Measurements from ENCODE around the gene PHF21A. TPM values are rescaled to one million over a fixed set of nuclear protein-coding genes. Genes with fewer than 3 reads are reported as not detected.

Gene PHF21A
- total RNA-seq, 1 donor from 2014 or later, result 71.1 TPM

DNA sequence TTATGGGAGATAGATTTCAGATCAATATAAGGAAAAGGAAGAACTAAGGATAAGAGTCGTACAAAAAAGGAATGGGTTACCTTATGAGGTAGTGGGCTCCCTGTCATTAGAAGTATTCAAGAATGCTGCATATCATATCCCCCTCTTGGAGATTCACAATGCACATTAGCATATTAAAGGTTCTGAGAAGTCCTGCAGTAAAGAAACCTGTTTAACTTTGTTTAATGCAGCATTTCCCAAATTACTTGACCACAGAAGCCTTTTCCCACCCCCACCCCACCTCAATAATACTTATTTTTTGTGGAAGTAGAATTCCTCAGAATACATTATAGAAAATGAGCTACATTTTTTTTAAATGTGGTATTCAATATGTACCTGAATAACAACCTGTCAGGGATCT, 30.9 kb downstream of the PHF21A start:
- no peaks in the 10 kb centered on the region for H3K4me1 Mint-ChIP-seq (ENCODE audit: low read depth, unreplicated experiment)

GRCh38 chr11:46079662-46080061, 41.6 kb downstream of the PHF21A start:
- no peaks in the 10 kb centered on the region for H3K9me3 Mint-ChIP-seq (ENCODE audit: unreplicated experiment)
- no peak for TF ChIP-seq CTCF (IDR thresholded peaks at IDR 0.05; ENCODE audit: partially characterized antibody, unreplicated experiment)
- peaks cover 1% of the 10 kb centered on the region for H3K27me3 Mint-ChIP-seq (ENCODE audit: unreplicated experiment)
- H3K36me3 Mint-ChIP-seq (ENCODE audit: unreplicated experiment), result no peaks in the 10 kb centered on the region
- H3K27ac Mint-ChIP-seq (ENCODE audit: unreplicated experiment), result no peak overlapping the region
- H3K4me1 Mint-ChIP-seq (ENCODE audit: low read depth, unreplicated experiment), result peaks cover 6% of the 10 kb centered on the region
- H3K4me3 Mint-ChIP-seq (ENCODE audit: unreplicated experiment), result no peak overlapping the region
- DNase-seq, result no peak

More for the DNA sequence above, 30.9 kb downstream of the PHF21A start:
- H3K4me3 Mint-ChIP-seq (ENCODE audit: unreplicated experiment), result no peak overlapping the region
- H3K27me3 Mint-ChIP-seq (ENCODE audit: unreplicated experiment), result no peaks in the 10 kb centered on the region
- no peaks in the 10 kb centered on the region for H3K9me3 Mint-ChIP-seq (ENCODE audit: unreplicated experiment)
- no peak overlapping the region for H3K27ac Mint-ChIP-seq (ENCODE audit: unreplicated experiment)
- no peak for TF ChIP-seq CTCF (IDR thresholded peaks at IDR 0.05; ENCODE audit: partially characterized antibody, unreplicated experiment)
- H3K36me3 Mint-ChIP-seq (ENCODE audit: unreplicated experiment), result no peaks in the 10 kb centered on the region
- no peak for DNase-seq

DNA sequence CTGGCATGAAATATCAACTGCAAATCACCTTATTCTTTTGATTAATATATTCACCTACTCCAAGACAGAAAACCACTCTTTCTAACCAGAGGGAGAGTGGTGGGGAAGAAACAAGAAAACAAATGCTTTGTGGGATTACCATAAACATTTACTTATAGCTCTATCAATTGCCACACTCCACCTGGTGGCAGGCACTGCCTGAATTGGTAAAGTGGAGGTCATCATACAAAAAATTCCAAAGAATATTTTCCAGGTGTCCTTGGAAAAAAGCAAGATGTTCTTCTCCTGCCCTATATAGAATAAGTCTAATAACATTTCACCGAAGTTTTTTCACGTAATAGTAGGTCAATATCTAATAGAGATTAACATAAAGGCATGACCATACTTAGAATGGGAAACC, 45.3 kb downstream of the PHF21A start:
- peaks cover 3% of the 10 kb centered on the region for H3K9me3 Mint-ChIP-seq (ENCODE audit: unreplicated experiment)
- peaks cover 6% of the 10 kb centered on the region for H3K4me1 Mint-ChIP-seq (ENCODE audit: low read depth, unreplicated experiment)
- peaks cover 1% of the 10 kb centered on the region for H3K27me3 Mint-ChIP-seq (ENCODE audit: unreplicated experiment)
- no peak for DNase-seq
- no peaks in the 10 kb centered on the region for H3K36me3 Mint-ChIP-seq (ENCODE audit: unreplicated experiment)
- no peak overlapping the region for H3K4me3 Mint-ChIP-seq (ENCODE audit: unreplicated experiment)
- H3K27ac Mint-ChIP-seq (ENCODE audit: unreplicated experiment), result no peak overlapping the region
- no peak for TF ChIP-seq CTCF (IDR thresholded peaks at IDR 0.05; ENCODE audit: partially characterized antibody, unreplicated experiment)

DNA sequence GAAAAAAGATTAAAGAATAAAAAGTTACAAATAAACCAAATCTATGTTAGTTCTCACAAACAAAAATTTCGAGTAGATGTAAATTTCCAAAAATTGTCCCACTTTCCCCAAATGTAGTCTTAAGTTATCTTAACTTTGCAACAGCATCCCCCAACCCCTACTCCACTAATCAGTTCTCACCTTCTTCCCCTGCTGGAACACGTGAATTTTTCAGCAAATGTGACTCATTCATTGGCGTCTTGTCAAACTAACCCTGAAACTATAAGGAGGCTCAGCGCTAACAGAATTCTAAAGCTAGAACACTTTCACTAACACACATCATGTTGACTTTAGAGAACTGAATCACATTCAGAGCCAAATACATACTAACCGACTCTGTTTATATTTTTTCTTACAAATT, 46.1 kb downstream of the PHF21A start:
- Mint-ChIP-seq H3K9me3 (ENCODE audit: unreplicated experiment) (peaks cover 3% of the 10 kb centered on the region), H3K27ac (ENCODE audit: unreplicated experiment) (no peak overlapping the region), H3K36me3 (ENCODE audit: unreplicated experiment) (no peaks in the 10 kb centered on the region), H3K27me3 (ENCODE audit: unreplicated experiment) (no peaks in the 10 kb centered on the region), H3K4me1 (ENCODE audit: low read depth, unreplicated experiment) (peaks cover 6% of the 10 kb centered on the region), H3K4me3 (ENCODE audit: unreplicated experiment) (no peak overlapping the region)
- no peak for DNase-seq
- TF ChIP-seq CTCF (IDR thresholded peaks at IDR 0.05; ENCODE audit: partially characterized antibody, unreplicated experiment), result no peak

GRCh38 chr11:46073632-46074031, 47.6 kb downstream of the PHF21A start:
- DNase-seq, result no peak
- Mint-ChIP-seq H3K36me3 (ENCODE audit: unreplicated experiment) (no peaks in the 10 kb centered on the region), H3K4me3 (ENCODE audit: unreplicated experiment) (no peak overlapping the region)

More at GRCh38 chr11:46073632-46074031, 47.6 kb downstream of the PHF21A start:
- no peak for TF ChIP-seq CTCF (IDR thresholded peaks at IDR 0.05; ENCODE audit: partially characterized antibody, unreplicated experiment)
- peaks cover 3% of the 10 kb centered on the region for H3K9me3 Mint-ChIP-seq (ENCODE audit: unreplicated experiment)
- no peaks in the 10 kb centered on the region for H3K27me3 Mint-ChIP-seq (ENCODE audit: unreplicated experiment)
- H3K4me1 Mint-ChIP-seq (ENCODE audit: low read depth, unreplicated experiment), result peaks cover 2% of the 10 kb centered on the region
- no peak overlapping the region for H3K27ac Mint-ChIP-seq (ENCODE audit: unreplicated experiment)

Data from glutamatergic neuron (in vitro differentiated cells).